ENCODE measurements around the gene GNB1L. TPM values are rescaled to one million over a fixed set of nuclear protein-coding genes. Genes with fewer than 3 reads are reported as not detected.

The GNB1L gene
- total RNA-seq, 1 donor, result 4.0 TPM

GRCh38 chr22:19750507-19751490 lies 103.9 kb downstream of the GNB1L start:
- DNase-seq (ENCODE audit: insufficient read length, low spot score, missing footprints), result no peak
- Histone ChIP-seq H3K36me3 (ENCODE audit: insufficient read depth, low read length) (no peaks in the 10 kb centered on the region), H3K4me2 (ENCODE audit: insufficient read depth, low read length) (no peak overlapping the region), H3K9me3 (ENCODE audit: low read depth, low read length) (no peaks in the 10 kb centered on the region), H3K4me3 (ENCODE audit: insufficient read depth, low read length) (no peak overlapping the region), H3K27me3 (ENCODE audit: insufficient read depth, low read length) (peaks cover 38% of the 10 kb centered on the region), H3K4me1 (ENCODE audit: insufficient read depth, low read length) (no peaks in the 10 kb centered on the region), H3K27ac (ENCODE audit: low read depth, low read length) (no peak overlapping the region), H4K20me1 (ENCODE audit: insufficient read depth, low read length) (no peaks in the 10 kb centered on the region), H3K79me2 (ENCODE audit: insufficient read depth, low read length) (no peaks in the 10 kb centered on the region), H2AFZ (ENCODE audit: low read length) (no peak overlapping the region)
- TF ChIP-seq CTCF (IDR thresholded peaks at IDR 0.05; ENCODE audit: extremely low read depth, low read depth, low read length), result no peak

- TF ChIP-seq CTCF (IDR thresholded peaks at IDR 0.05; ENCODE audit: extremely low read depth, low read depth, low read length), result no peak
- Histone ChIP-seq H4K20me1 (ENCODE audit: insufficient read depth, low read length) (no peaks in the 10 kb centered on the region), H3K79me2 (ENCODE audit: insufficient read depth, low read length) (no peaks in the 10 kb centered on the region), H3K27ac (ENCODE audit: low read depth, low read length) (no peak overlapping the region), H3K36me3 (ENCODE audit: insufficient read depth, low read length) (no peaks in the 10 kb centered on the region), H3K4me2 (ENCODE audit: insufficient read depth, low read length) (no peak overlapping the region), H3K4me3 (ENCODE audit: insufficient read depth, low read length) (no peak overlapping the region), H3K27me3 (ENCODE audit: insufficient read depth, low read length) (peaks cover 30% of the 10 kb centered on the region), H2AFZ (ENCODE audit: low read length) (no peak overlapping the region), H3K9me3 (ENCODE audit: low read depth, low read length) (no peaks in the 10 kb centered on the region), H3K4me1 (ENCODE audit: insufficient read depth, low read length) (no peaks in the 10 kb centered on the region)
- no peak for DNase-seq (ENCODE audit: insufficient read length, low spot score, missing footprints)
These were observed 104.8 kb downstream of the GNB1L start for GRCh38 chr22:19749876-19750275.

- H3K4me3 ChIP-seq (ENCODE audit: insufficient read depth, low read length), result no peak overlapping the region
- no peak for TF ChIP-seq CTCF (IDR thresholded peaks at IDR 0.05; ENCODE audit: extremely low read depth, low read depth, low read length)
- H4K20me1 ChIP-seq (ENCODE audit: insufficient read depth, low read length), result no peaks in the 10 kb centered on the region
- DNase-seq (ENCODE audit: insufficient read length, low spot score, missing footprints), result no peak
- H3K27me3 ChIP-seq (ENCODE audit: insufficient read depth, low read length), result peaks cover 22% of the 10 kb centered on the region
- H3K9me3 ChIP-seq (ENCODE audit: low read depth, low read length), result no peaks in the 10 kb centered on the region
- H3K27ac ChIP-seq (ENCODE audit: low read depth, low read length), result no peak overlapping the region
- H3K4me1 ChIP-seq (ENCODE audit: insufficient read depth, low read length), result no peaks in the 10 kb centered on the region
- H3K36me3 ChIP-seq (ENCODE audit: insufficient read depth, low read length), result no peaks in the 10 kb centered on the region
- H3K4me2 ChIP-seq (ENCODE audit: insufficient read depth, low read length), result no peak overlapping the region
- H2AFZ ChIP-seq (ENCODE audit: low read length), result no peak overlapping the region
- H3K79me2 ChIP-seq (ENCODE audit: insufficient read depth, low read length), result no peaks in the 10 kb centered on the region
These were observed 105.5 kb downstream of the GNB1L start for GRCh38 chr22:19748991-19749664.

- Histone ChIP-seq H3K4me3 (ENCODE audit: insufficient read depth, low read length) (no peak overlapping the region), H4K20me1 (ENCODE audit: insufficient read depth, low read length) (no peaks in the 10 kb centered on the region), H2AFZ (ENCODE audit: low read length) (no peak overlapping the region), H3K79me2 (ENCODE audit: insufficient read depth, low read length) (no peaks in the 10 kb centered on the region), H3K27ac (ENCODE audit: low read depth, low read length) (no peak overlapping the region), H3K4me1 (ENCODE audit: insufficient read depth, low read length) (no peaks in the 10 kb centered on the region), H3K4me2 (ENCODE audit: insufficient read depth, low read length) (no peak overlapping the region), H3K27me3 (ENCODE audit: insufficient read depth, low read length) (peaks cover 14% of the 10 kb centered on the region), H3K36me3 (ENCODE audit: insufficient read depth, low read length) (no peaks in the 10 kb centered on the region), H3K9me3 (ENCODE audit: low read depth, low read length) (no peaks in the 10 kb centered on the region)
- no peak for DNase-seq (ENCODE audit: insufficient read length, low spot score, missing footprints)
- no peak for TF ChIP-seq CTCF (IDR thresholded peaks at IDR 0.05; ENCODE audit: extremely low read depth, low read depth, low read length)
These were observed 106.5 kb downstream of the GNB1L start for GRCh38 chr22:19748139-19748538.
